Measurements from ENCODE around the gene PMP22. TPM values are rescaled to one million over a fixed set of nuclear protein-coding genes. Genes with fewer than 3 reads are reported as not detected.

The PMP22 gene
- total RNA-seq, 1 donor from 2014 or later, result not detected

- DNase-seq, result no peak
- ChIA-PET CTCF (no interaction called here), POLR2A (no interaction called here)
- no peaks in the 10 kb centered on the region for H3K4me1 Mint-ChIP-seq
- intact Hi-C loops (cut with micrococcal nuclease), result no loop called here
- H3K9me3 Mint-ChIP-seq, result no peaks in the 10 kb centered on the region
- no peak for TF ChIP-seq CTCF (IDR thresholded peaks at IDR 0.05)
- H3K27ac Mint-ChIP-seq, result no peak overlapping the region
- H3K27me3 Mint-ChIP-seq, result peaks cover 7% of the 10 kb centered on the region
- no peak for ATAC-seq (ENCODE audit: low read depth)
- no peak overlapping the region for H3K4me3 Mint-ChIP-seq
- H3K36me3 Mint-ChIP-seq (ENCODE audit: low read depth), result no peaks in the 10 kb centered on the region
These were observed 5.7 kb upstream of the PMP22 start for GRCh38 chr17:15270628-15271381.

GRCh38 chr17:15269780-15270089 lies 4.6 kb upstream of the PMP22 start:
- H3K4me1 Mint-ChIP-seq, result no peaks in the 10 kb centered on the region
- no peak overlapping the region for H3K27ac Mint-ChIP-seq
- H3K9me3 Mint-ChIP-seq, result no peaks in the 10 kb centered on the region
- H3K36me3 Mint-ChIP-seq (ENCODE audit: low read depth), result no peaks in the 10 kb centered on the region
- no peak for TF ChIP-seq CTCF (IDR thresholded peaks at IDR 0.05)
- intact Hi-C loops (cut with micrococcal nuclease), result no loop called here
- H3K4me3 Mint-ChIP-seq, result no peak overlapping the region
- ChIA-PET POLR2A (no interaction called here), CTCF (no interaction called here)
- DNase-seq (no peak), ATAC-seq (ENCODE audit: low read depth) (no peak)
- peaks cover 13% of the 10 kb centered on the region for H3K27me3 Mint-ChIP-seq

GRCh38 chr17:15269087-15269779 lies 4.1 kb upstream of the PMP22 start:
- DNase-seq (no peak), ATAC-seq (ENCODE audit: low read depth) (no peak)
- H3K27me3 Mint-ChIP-seq, result peaks cover 18% of the 10 kb centered on the region
- H3K27ac Mint-ChIP-seq, result no peak overlapping the region
- no peaks in the 10 kb centered on the region for H3K36me3 Mint-ChIP-seq (ENCODE audit: low read depth)
- intact Hi-C loops (cut with micrococcal nuclease), result no loop called here
- TF ChIP-seq CTCF (IDR thresholded peaks at IDR 0.05), result no peak
- no peaks in the 10 kb centered on the region for H3K9me3 Mint-ChIP-seq
- POLR2A ChIA-PET, result no interaction called here
- no peaks in the 10 kb centered on the region for H3K4me1 Mint-ChIP-seq
- CTCF ChIA-PET, result no interaction called here
- no peak overlapping the region for H3K4me3 Mint-ChIP-seq

GRCh38 chr17:15268461-15268860 lies 3.3 kb upstream of the PMP22 start:
- no peaks in the 10 kb centered on the region for H3K4me1 Mint-ChIP-seq
- no peaks in the 10 kb centered on the region for H3K9me3 Mint-ChIP-seq
- no peak overlapping the region for H3K4me3 Mint-ChIP-seq
- no peak overlapping the region for H3K27ac Mint-ChIP-seq
- ChIA-PET CTCF (no interaction called here), POLR2A (no interaction called here)
- peaks cover 19% of the 10 kb centered on the region for H3K27me3 Mint-ChIP-seq
- no peak for TF ChIP-seq CTCF (IDR thresholded peaks at IDR 0.05)
- intact Hi-C loops (cut with micrococcal nuclease), result no loop called here
- H3K36me3 Mint-ChIP-seq (ENCODE audit: low read depth), result no peaks in the 10 kb centered on the region
- no peak for ATAC-seq (ENCODE audit: low read depth)
- no peak for DNase-seq

GRCh38 chr17:15267996-15268395 lies 2.9 kb upstream of the PMP22 start:
- Mint-ChIP-seq H3K4me3 (no peak overlapping the region), H3K9me3 (no peaks in the 10 kb centered on the region), H3K27me3 (peaks cover 24% of the 10 kb centered on the region), H3K27ac (no peak overlapping the region), H3K4me1 (no peaks in the 10 kb centered on the region), H3K36me3 (ENCODE audit: low read depth) (no peaks in the 10 kb centered on the region)
- no peak for TF ChIP-seq CTCF (IDR thresholded peaks at IDR 0.05)
- intact Hi-C loops (cut with micrococcal nuclease), result no loop called here
- ATAC-seq (ENCODE audit: low read depth) (no peak), DNase-seq (no peak)
- ChIA-PET CTCF (no interaction called here), POLR2A (no interaction called here)

Measured in activated B cell treated with CpG ODN at 0.5 μM for 24 hours (primary cell).